GM19035 (cell line): ENCODE results near the gene TRMT2A.

Source experiments
- ATAC-seq: cut with Tn5 transposase; IDR thresholded peaks from one replicate; pipeline ENCODE4 v1.9.1; 2021; ENCODE audit not compliant: unreplicated experiment

TRMT2A gene

DNA sequence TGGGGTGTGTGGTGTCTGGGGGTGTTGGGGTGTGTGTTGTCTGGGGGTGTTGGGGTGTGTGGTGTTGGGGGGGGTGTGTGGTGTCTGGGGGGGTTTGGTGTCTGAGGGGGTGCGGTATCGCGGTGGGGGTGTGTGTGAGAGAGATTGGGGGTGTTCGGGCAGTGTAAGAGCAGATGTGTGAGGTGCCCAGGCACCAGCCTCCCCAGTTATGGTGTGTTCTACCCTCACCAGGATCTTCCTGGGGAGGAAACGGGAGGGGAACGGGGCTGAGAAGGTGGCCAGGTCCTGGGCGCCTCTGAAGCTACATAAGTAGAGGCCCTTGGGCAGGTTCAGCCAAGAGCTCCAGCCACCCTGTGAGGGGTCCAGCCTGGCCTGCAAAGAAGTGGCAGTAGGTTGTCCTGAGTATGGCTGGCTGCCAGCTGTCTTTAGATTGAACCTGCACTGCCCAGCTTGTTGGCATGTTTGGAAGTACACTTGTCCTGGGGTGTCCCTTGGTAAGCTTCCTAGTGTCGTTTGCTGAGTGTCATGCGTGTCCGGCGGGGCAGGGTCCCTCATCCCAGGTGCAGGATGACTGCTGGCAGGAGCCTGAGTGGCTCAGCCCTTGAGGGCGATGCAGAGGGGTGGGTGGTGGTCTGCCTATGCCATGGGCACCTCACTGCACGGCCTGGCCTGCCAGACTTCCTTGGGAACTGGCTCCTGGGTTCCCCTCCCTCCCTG is 6.5 kb upstream of the TRMT2A start:
- ATAC-seq = no peak

DNA sequence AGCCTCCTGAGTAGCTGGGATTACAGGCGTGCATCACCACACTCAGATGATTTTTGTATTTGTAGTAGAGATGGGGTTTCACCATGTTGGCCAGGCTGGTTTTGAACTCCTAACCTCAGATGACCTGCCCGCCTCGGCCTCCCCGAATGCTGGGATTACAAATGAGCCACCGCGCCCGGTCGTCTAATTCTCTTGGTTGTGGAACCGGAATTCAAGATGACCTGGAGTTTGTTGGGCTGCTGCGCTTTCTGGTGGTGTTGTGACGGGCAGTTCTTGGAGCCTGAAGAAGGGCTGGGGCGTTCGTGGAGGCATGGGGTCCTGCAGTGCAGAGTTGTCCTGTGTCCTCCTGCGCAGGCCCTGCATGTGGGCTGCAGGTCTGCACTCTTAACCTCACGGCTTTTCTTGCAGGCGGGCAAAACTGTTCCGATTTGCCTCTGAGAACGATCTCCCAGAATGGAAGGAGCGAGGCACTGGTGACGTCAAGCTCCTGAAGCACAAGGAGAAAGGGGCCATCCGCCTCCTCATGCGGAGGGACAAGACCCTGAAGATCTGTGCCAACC is 4.9 kb upstream of the TRMT2A start:
- ATAC-seq = no peak

DNA sequence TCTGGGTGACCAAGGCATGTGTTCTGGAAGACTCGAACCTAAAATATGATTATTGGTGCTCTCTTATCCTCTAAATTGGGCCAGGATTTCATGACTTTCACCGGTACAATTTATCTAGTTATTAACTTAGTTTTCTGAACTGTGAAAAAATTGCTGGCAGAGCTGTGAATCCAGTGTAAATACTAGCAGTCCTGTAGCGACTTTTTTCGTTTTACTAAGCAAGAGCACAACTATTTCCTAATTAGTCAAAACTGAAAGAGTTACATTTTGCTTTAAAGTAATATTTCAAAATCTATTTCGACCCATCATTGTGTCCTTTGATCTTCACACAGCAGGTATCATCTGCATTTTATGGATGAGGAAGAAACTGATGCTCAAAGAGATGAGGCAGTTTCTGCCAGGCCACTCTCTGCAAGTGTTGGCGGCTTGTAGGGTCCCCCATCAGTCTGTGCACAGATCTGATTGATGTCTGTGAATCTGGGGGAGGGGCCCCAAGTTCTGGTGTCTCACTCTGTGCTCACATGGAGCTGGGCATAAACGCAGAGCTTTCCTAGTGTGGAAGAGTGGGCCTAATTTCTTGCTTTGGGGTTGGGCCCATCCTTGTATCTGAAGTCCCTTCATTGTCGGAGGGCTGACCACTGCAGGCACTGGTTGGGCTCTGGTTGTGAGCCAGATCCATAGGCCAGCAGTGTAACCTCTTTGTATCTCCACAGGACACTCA is 1.4 kb upstream of the TRMT2A start:
- no peak for ATAC-seq

DNA sequence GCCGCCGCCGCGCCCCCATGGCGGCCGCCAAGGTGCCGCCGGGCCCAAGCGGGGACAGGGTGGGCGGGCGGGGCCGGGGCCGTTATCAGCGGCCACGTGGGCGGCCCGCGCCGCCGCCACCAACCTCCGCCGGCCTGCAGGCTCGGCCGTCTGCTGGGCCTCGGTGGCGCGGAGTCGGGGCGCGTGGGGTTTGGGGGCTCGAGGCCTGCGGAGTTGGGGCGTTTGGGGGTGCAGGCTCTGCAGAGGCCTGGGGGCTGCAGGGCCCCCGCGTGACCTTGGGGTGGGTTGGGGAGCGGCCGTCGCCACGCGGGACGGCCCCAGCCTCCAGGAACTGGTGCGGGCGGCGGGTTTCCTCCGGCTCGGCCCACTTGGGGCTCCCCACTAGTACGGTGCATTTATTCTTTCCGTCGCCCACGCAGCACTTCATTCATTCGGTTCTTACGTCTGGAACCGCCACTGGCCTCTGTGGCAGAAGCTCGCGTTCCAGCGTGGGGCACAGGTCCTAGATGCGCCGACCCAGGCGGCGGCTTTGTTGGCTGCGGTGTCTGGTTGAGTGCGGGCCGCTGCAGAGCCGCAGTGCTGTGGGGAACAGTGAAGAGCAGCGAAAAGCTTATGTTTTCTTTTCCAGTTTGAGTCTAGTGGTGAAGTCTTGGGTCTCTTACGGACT is 740 bp upstream of the TRMT2A start:
- peak; percentile 26 for ATAC-seq

DNA sequence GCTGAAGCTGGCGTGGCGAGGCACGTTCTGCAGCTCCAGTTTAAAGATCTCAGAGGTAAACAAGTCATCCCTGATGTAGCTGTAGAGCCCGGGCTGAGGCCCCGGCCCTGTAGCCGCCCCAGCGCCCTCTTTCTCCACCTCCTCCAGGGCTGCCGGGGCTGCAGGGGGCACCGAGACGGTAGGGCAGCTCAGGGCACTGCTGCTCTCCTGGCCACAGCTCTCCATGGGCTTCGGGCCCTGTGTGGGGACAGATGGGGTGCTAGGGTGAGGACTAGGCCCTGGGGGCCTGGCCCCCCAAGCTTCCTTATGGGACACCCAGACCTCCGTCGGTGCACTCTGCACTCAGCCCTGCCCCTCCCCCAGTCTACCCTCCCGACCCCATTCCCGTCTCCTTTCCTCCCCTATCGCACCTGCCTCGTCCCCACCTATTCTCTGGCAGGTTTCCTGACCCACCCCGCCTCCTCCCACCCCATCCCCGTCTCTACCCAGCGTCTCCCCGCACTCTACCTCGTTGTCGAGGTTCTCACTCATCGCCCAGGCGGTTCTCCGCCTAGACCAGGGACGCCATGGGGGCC is 563 bp downstream of the TRMT2A start:
- no peak for ATAC-seq

DNA sequence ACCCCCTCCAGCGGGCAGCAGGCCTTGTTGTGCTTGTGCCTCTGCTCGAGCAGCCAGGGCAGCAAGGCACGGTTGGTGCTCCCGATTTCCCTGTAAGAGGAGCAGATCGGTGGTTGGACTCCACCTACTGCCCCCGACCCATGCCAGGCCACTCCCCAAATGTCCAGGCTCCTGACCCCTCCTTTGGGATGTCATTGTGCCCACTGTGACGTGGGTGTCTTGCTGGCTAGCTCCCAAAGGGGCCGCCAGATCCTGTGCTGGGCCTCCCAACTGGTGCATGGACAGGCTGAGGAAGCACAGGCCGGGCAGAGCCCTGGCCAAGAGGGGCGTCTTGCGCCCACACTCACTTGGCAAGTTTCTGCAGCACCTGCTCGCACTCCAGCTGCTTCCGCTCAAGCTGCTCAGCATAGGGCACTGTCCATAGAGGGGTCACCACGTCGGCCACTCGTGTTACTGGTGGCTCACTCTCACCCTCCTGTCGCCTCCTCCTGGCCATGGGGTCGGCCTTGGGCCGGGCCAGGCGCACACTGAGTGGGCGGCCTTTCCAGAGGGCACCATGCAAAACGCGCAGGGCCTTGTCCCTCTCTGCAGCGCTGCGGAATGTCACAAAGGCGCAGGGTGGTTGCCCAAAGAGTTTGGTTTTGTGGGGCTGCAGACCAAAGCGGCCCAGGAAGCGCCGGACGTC is 1.2 kb downstream of the TRMT2A start, which contains the start of gene RANBP1:
RANBP1 (plus strand) TSS at position 414 of the 685 bp plus-strand sequence; CDS start at position 495, 81 bp downstream.
- no peak for ATAC-seq

DNA sequence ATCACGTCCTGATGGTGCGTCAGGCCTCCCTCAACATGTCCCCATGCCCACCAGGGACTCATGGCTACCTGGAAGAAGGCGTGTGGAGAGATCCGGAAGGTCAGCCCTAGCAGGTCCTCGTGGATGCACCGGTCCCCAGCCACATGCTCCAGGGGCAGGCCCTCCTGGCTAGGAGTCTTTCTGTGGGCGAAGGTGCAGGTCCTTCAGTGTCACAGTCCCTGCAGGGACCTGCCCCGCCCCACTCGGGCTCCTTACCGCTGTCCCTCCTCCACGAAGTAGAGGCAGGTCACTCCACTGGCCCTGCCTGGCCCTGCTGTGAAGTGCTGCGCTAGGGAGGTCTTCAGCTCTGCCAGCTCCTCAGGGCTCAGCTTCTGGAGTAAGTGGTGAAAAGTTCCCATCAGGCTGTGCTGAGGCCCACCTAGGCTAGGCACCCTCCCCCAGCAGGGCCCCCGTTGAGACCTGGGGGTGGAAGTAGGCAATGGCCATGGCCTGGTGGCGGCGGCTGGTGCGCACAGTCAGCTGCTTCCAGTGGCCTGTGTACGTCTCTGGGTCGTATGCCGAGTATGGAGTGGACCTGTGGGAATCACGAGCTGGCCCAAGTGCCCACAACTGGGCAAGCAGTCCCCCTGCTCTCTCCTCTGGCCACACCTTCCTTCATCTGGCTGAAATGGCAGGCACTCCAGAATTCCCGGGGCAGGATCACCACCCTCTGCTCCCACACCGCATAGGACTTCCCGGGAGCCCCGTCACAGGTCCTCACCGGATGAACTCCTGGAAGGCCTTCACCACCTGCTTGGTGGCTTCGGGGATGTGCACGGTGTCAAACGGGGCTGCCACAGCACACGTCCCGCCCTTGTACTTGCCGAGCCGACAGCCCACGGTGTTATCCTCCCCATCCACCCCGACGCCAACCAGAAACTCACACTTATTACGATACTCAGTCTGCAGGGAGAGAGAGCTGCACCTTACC is 2.2 kb downstream of the TRMT2A start:
- ATAC-seq = no peak

DNA sequence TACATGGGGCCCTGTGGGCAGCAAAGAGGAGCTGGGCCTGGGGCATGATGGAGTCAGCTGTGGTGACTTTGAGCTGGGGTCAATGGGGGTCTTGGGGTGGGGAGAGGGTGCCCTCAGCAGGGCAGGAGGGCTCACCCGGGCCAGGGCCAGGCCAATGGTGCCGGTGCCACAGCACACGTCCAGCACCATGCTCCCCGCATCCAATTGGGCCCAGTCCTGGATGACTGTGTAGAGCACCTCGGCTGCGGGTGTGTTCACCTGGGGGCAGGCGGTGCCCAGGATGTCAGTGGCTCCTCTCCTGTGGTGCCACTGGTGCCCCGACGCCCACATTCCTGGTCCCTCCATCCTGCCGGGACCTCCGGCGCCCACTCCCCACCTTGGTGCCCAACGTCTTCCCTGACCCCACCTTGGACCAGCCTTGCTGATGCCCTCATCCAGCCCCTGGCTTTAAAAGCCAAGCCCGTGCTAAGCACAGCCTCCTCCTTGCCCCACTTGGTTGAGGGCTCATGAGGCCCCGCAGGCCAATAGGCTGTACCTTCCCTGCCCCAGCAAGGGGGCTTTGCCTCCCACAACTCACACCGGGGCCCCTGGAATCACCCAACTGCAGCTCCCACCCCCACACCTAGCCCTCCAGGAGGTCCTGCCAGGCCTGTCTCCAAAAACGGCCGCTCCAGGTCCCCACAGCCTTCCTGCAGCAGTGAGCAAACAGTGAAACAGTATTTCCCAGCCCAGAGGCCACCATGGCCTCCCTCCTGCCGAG is 3.3 kb downstream of the TRMT2A start:
- ATAC-seq = no peak

DNA sequence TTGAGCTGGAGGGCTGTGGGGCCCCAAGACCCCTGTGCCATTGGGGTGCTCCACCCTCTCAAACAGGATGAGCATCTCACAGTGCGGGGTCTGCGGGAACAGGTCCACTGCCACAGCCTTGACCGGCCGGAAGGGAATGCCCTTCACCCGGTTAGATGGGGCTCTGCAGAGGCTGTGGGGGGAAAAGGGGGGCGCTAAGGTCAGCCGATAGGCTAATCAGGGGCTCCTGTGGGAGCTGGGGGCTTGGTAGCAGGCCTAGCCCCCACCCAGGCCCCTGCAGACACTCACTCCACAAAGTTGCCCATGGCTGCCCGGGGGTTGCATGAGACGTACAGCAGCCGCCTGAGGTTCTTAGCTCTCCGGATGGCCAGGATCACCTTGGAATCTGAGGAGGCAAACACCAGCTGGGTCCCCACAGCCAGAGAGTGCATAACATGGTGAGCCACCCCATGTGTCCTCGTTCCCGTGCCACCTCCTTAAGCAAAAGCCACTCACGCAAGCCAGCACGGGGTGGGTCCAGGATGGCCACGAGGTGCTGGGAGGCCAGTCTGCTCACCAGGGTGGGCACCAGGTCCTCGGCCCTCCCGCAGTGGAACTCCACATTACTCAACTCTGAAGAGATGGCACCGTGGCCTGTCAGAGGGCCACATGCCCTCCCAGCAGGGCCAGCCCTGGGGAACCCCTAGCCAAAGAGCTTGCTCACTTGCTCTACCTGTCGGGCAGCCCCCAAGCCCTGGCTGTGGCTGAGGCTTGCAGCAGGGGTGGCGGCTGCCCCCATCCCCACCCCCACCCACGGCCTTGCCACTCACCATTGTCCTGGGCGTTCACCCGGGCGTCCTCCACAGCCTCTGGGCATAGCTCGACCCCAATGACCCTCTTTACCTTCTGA is 4.2 kb downstream of the TRMT2A start:
- ATAC-seq = no peak

DNA sequence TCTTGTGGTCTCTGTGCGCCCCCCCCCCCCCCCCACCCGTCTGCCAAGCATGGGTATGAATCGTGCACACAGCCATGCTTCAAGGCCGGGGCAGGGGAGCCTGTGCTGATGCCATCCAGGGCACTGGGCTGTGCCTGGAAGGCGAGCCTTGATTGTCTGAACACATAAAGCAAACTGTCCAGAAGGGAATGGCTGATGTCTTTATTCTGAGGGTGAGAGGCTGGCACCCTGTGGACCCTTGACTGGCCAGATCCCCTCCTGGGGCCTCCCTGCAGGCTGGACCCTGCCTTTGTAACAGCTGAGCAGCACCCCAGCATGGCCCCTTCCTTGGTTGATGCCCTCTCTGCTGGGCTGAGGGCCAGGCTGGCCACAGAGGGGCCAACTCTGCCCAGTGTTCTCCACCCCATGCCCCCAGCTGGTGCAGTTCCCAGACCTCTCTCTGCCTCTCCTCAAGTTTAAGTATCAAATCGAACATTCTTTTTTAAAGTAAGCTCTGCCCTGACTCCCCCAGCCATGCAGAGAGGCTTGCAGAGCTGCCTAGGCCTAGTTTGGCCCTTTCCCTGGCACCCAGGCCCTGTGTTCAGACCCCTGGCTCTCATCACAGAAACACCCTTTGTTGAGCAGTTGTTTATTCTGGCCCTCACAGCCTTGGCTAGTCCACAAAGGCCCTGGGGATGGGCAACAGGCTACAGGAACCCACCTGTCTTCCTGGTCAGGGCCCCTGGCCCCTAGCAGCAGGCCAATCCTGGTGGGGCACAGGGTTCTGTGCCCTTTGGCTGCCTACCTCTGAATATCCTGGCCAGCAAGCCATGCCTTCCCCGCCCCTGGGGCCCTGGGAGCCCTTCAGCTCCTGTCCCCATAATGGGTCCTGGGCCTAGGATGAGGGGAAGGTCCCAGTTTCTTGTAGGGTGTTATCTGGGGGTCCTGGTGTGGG is 5.1 kb downstream of the TRMT2A start:
- ATAC-seq = no peak

DNA sequence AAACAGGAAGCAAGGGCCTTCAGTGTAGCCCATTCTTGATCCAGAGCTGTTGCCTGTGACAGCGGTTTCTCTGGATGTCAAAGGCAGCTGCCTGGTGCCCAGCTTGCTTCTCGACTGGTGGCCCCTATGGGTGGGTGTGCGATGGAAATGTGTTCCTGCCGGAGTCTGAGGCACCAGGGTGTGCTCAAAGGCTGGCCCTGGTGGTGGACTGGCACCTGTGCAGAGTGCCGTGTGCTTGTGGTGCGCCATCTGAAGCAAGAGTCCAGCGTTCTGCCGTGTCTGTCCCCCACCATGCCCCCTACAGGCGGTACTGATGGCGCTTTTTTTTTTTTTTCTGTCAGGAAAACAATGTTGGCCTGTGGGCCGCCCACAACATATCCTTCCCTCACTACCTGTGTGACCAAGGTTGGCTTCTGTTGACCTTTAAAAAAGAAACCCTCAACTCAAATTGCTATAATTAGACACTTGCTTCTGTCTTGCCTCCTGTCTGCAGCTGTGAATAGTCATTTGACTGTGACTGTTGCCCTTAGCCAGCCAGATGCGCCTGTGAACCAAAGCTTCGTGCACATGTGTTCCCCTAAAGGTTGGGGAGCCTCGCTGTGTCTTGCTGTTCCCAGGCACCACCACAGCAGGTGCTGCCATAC is 5.9 kb downstream of the TRMT2A start:
- ATAC-seq = no peak

DNA sequence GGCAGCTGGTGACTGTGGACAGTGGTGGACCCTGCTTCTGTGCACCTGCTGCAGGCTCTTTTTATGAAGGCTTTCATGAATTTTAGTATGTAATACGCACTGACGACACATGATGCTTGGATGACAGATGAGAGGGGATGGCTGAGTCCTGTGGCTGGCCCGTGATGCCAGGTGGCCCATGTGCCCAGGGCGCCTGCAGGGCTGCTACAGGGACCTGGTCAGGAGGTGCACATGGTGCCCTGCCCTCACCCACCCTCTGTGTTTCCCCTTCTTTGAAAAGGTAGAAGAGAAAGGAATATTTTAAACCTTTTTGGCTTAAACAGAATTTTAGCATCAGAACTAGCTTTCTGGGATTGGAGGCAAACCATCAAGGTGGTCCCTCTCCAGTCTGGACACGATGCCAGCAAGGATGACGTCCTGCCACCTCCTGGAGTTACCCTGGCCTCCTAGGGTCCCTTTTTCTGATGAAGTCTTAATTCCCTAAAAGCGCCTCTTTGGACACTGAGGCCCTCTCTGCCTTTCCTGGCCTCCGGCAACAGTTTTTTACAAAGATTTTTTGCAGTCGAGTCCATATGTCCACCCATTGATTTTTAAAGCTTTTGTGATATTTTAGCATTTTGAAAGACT is 6.6 kb downstream of the TRMT2A start:
- no peak for ATAC-seq

DNA sequence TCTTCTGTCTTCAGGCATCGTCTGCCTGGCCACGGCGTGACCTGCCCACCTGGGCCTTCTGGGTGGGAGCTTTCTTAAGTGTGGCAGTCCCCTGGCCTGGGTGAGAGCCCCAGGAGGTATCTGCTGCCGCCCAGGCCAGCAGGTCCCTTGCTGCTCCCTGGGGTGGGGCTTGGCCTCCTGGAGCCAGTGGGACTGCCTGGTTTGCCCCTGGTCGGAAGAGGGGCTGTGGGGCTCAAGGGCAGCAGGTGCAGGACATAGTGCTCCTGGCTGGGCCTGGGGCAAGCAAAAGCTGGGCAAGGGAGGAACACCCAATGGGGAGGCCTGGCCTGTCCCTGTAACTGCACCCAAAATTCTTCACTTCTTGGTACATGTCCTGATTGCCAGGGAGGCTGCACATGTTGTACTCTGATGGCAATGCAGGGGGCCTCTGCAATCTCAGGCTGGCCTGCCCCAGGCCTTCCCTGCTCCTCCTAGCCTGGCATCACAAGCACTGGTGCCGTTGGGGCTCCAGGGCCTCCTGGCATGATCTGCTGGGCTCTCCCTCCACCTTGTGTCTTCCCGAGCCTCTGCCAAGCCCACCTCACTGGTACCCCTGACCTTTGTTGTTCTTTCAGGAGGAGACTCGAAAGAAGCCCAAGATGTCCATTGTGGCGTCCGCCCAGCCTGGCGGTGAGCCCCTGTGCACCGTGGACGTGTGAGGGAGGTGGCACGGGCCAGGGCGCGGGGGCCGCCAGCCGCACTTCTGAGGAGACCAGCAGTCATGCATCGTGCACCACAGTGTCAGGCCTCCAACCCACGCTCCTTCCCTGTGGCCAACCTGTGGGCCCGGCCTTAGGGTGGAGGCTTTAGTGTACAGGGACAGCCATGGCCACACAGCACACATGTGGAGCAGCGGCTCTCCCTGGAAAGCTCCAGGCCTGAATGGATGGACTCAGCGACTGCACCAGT is 7.3 kb downstream of the TRMT2A start:
- no peak for ATAC-seq

DNA sequence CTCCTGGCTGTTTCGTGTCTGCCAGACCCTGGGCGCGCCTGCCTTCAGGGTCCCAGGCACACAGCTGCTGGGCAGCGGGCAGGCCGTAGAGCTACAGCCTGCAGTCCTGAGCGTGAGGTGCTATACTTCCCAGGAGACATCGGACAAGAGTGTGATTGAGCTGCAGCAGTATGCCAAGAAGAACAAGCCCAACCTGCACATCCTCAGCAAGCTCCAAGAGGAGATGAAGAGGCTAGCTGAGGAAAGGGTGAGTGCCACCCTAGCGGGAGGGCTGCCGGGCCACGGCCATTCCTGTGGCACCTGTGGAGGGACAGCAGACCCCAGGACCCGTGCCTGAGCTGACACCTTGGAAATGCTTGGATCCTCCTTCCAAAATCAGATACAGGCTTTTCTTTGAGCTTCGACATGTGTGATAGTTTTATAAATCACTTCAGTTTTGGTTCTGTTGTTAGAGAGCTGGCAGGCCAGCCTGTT is 8.2 kb downstream of the TRMT2A start:
- ATAC-seq = no peak
